GM12873 (cell line): Measurements from ENCODE around the gene OR5B21.

ENCODE experiments used
- CTCF ChIP-seq: IDR thresholded peaks from 2 replicates; pipeline ENCODE4 v1.5.1; 2012; ENCODE audit warnings: low read depth, mild to moderate bottlenecking, moderate library complexity, low read length, control low read depth; ENCODE audit not compliant: insufficient read depth; ENCODE audit errors: missing control alignments

The OR5B21 gene

GRCh38 chr11:58506935-58507334 is 970 bp downstream of the OR5B21 start:
- TF ChIP-seq CTCF: no peak

GRCh38 chr11:58505849-58506248 is 2.1 kb downstream of the OR5B21 start:
- TF ChIP-seq CTCF: no peak

- no peak for TF ChIP-seq CTCF
Observed at GRCh38 chr11:58504232-58504631, 3.7 kb downstream of the OR5B21 start.

DNA sequence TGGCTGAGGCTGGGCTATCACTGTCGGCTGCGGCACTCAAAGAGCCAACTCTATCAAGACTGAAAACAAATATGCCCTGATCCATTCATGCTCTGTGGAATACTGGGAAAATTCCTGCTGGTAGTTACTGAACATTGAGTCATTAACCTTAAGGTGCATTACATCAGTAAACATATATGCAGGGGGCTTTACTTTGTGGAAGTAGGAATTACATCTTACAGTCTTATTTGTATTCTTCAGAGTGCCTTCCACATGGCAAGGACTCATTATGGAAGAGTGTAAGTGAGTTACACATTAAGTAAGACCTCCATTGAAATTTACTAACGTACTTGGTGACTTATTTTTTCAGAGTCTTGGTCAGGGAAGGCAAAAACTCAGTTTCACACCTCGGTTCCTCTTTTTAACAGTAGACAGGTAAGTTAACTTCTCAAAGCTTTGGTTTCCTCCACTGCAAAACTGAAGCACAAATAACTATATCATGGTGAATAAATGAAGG is 4.5 kb downstream of the OR5B21 start:
- no peak for TF ChIP-seq CTCF

DNA sequence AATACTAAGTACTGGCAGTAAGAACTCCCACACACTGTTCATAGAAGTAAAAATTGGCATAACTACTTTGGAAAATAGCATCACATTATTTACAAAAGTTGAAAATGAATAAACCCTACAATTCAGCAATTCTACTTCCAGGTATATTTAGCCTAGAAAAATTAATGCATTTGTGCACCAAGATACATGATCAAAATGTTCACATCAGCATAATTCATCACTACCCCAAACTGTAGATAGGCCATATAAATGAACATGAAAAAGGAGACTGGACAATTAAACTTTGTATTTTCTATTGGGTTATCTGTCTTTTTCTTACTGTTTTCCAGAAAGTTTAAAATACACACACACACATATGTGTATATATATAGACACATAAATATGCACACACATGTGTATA is 5.9 kb downstream of the OR5B21 start:
- no peak for TF ChIP-seq CTCF

DNA sequence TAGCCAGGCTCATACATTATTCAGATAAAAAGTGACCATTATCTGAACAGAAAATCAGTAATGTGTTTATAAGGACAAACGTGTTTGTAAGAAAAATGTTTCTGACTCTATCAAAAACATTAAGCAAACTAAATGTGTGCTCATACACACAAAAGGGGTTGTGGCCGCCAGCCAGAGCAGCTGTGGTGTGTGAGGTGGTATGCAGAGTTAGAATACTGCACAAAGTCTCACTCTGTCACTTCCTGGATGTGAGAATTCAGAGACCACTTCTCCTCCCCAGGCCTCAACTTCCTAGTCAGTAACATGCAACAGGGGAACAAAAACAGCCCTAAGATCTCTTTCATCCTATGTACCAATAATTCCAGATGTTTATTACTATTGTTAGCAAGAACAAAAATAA is 9.4 kb downstream of the OR5B21 start:
- TF ChIP-seq CTCF: no peak

DNA sequence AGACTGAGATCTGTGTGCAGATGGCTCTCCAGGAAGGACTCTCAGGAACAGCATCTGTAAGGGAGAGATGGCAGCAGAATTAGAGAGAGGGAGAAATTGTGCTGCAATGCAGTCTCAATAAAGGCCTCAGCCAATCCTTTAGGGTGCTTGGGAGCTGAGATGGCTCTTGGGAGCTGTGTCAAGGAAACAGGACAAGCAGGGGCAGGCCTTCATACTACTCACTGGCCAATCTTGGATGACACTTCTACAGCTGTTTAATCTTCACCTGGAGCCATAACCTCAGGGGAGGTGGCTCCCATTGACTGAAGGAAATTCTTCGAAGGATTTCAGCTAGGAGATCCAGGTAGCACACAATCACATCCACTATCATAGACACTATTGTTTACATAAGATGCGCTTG is 10.0 kb downstream of the OR5B21 start:
- no peak for TF ChIP-seq CTCF
